HCT116 (cell line): ENCODE data around the gene MAN1A1. TPM values are rescaled to one million over a fixed set of nuclear protein-coding genes. Genes with fewer than 3 reads are reported as not detected.
A peak's percentile ranks its signal among the peaks of the same experiment; 100 is the strongest.

Experiments used
- ATAC-seq: fragments of 200-7000 bp; cut with Tn5 transposase; 2 replicates; pipeline ENCODE4 v1.9.1; 2020; ENCODE audit warnings: mild to moderate bottlenecking, moderate library complexity
- BruUV-seq: library from RNA; stranded (reverse); fragments of 400-500 nt; replicated peaks from 2 replicates; lab custom pipeline; 2021; lab: Mats Ljungman, UMichigan
- CTCF ChIA-PET: fragments of 300-600 bp; sonication (Branson Sonifier 250); formaldehyde crosslinking; loops from one replicate; lab custom pipeline; 2021; ENCODE audit warnings: antibody characterized with exemption; lab: Charles Lee
- POLR2A ChIA-PET: fragments of 300-600, 350-600 bp; sonication (Branson Sonifier 250); formaldehyde crosslinking; loops from one replicate; lab custom pipeline; 2021; ENCODE audit warnings: antibody characterized with exemption; lab: Charles Lee
- RAD21 ChIA-PET, 2 experiments: fragments of 300-600 bp; sonication (Branson Sonifier 250); formaldehyde crosslinking; loops; one replicate each; lab custom pipeline; 2023; ENCODE audit warnings: low total read pairs in 2 of 2; ENCODE audit not compliant: uncharacterized antibody in 2 of 2, unreplicated experiment in 2 of 2, low non-redundant PET in 1 of 2; lab: Charles Lee
- DNase-seq: peaks from one replicate; pipeline ENCODE4 v3.0.0-alpha.2; 2010; ENCODE audit warnings: low read depth, low spot score
- H2AFZ ChIP-seq: fragments of 200-600 bp; shearing (Covaris generic), sonication (generic); 2 replicates; pipeline ENCODE4 v1.6.1; 2017; ENCODE audit warnings: low read depth, mixed run types, mixed read lengths, antibody characterized with exemption, low read length; ENCODE audit not compliant: poor library complexity, severe bottlenecking
- H3K27ac ChIP-seq: 2 replicates; pipeline ENCODE4 v1.5.1; 2012; ENCODE audit warnings: low read depth, low read length
- H3K27me3 ChIP-seq: fragments of 200-600 bp; sonication (generic); 2 replicates; pipeline ENCODE4 v1.6.1; 2016; ENCODE audit warnings: mixed run types, low read length, mixed read lengths; ENCODE audit not compliant: insufficient read depth
- H3K36me3 ChIP-seq, 2 experiments: fragments of 200-500 bp in 1 of 2; fragments of 200-600 bp in 1 of 2; sonication (Bioruptor generic) in 1 of 2; sonication (generic) in 1 of 2; 2 replicates each; pipeline versions ENCODE4 v1.5.1 to v1.6.1; 2014 to 2016; ENCODE audit warnings: low read length in 2 of 2, inconsistent platforms in 1 of 2, mixed read lengths in 1 of 2, mixed run types in 1 of 2; ENCODE audit not compliant: insufficient read depth in 2 of 2, control insufficient read depth in 1 of 2
- H3K4me1 ChIP-seq, 2 experiments: fragments of 200-600 bp in 1 of 2; sonication (generic) in 1 of 2; 2 replicates each; pipeline versions ENCODE4 v1.5.1 to v1.6.1; 2012 to 2017; ENCODE audit warnings: low read length in 2 of 2, inconsistent platforms in 1 of 2, mild to moderate bottlenecking in 1 of 2, mixed read lengths in 1 of 2, mixed run types in 1 of 2, moderate library complexity in 1 of 2; ENCODE audit not compliant: insufficient read depth in 2 of 2, control insufficient read depth in 1 of 2
- H3K4me2 ChIP-seq: fragments of 200-600 bp; sonication (generic); 2 replicates; pipeline ENCODE4 v1.6.1; 2017; ENCODE audit warnings: mixed run types, low read length, mixed read lengths
- H3K4me3 ChIP-seq, 2 experiments: fragments of 200-600 bp in 1 of 2; sonication (generic) in 1 of 2; replicated peaks in 1 of 2; 2 replicates each; pipeline ENCODE4 v1.5.1; 2011 to 2016; ENCODE audit warnings: low read length in 2 of 2, control low read depth in 1 of 2, low read depth in 1 of 2, mild to moderate bottlenecking in 1 of 2, mixed read lengths in 1 of 2, mixed run types in 1 of 2
- H3K79me2 ChIP-seq: fragments of 200-600 bp; sonication (generic); 2 replicates; pipeline ENCODE4 v1.6.1; 2017; ENCODE audit warnings: mild to moderate bottlenecking, mixed run types, low read length, moderate library complexity, mixed read lengths; ENCODE audit not compliant: insufficient read depth
- H3K9ac ChIP-seq: fragments of 200-600 bp; sonication (generic); 2 replicates; pipeline ENCODE4 v1.6.1; 2016; ENCODE audit warnings: low read length, mixed read lengths
- H3K9me2 ChIP-seq: fragments of 200-600 bp; sonication (generic), shearing (Covaris generic); 2 replicates; pipeline ENCODE4 v1.6.1; 2017; ENCODE audit warnings: mixed run types, mild to moderate bottlenecking, moderate library complexity; ENCODE audit not compliant: insufficient read depth
- H3K9me3 ChIP-seq, 2 experiments: fragments of 200-500 bp in 1 of 2; fragments of 200-600 bp in 1 of 2; sonication (Bioruptor generic) in 1 of 2; sonication (generic) in 1 of 2; 2 replicates each; pipeline ENCODE4 v1.6.1; 2014 to 2017; ENCODE audit warnings: low read length in 2 of 2, mixed read lengths in 2 of 2, inconsistent platforms in 1 of 2, low read depth in 1 of 2, mild to moderate bottlenecking in 1 of 2, mixed run types in 1 of 2, moderate library complexity in 1 of 2; ENCODE audit not compliant: control insufficient read depth in 1 of 2, insufficient read depth in 1 of 2
- H4K20me1 ChIP-seq: fragments of 200-600 bp; sonication (generic), shearing (Covaris generic); 2 replicates; pipeline ENCODE4 v1.6.1; 2017; ENCODE audit warnings: mixed run types, mild to moderate bottlenecking, moderate library complexity; ENCODE audit not compliant: insufficient read depth
- ATF3 ChIP-seq: IDR thresholded peaks from 2 replicates; pipeline ENCODE4 v1.6.1; 2012
- CEBPB ChIP-seq: IDR thresholded peaks from 2 replicates; pipeline ENCODE4 v1.6.1; 2012; ENCODE audit warnings: low read depth
- CTCF ChIP-seq, 3 experiments: fragments of 200-600 bp in 1 of 3; sonication (generic) in 1 of 3; IDR thresholded peaks in 2 of 3; conservative IDR thresholded peaks in 1 of 3; 2 replicates each; pipeline ENCODE4 v1.5.1; 2012 to 2017; ENCODE audit warnings: low read depth in 2 of 3, low read length in 2 of 3, antibody characterized with exemption in 1 of 3, borderline replicate concordance in 1 of 3, control low read depth in 1 of 3, mild to moderate bottlenecking in 1 of 3, mixed read lengths in 1 of 3, mixed run types in 1 of 3, moderate library complexity in 1 of 3; ENCODE audit not compliant: insufficient read depth in 1 of 3
- EGR1 ChIP-seq: IDR thresholded peaks from 2 replicates; pipeline ENCODE4 v1.6.1; 2012; ENCODE audit warnings: low read depth
- ELF1 ChIP-seq: IDR thresholded peaks from 2 replicates; pipeline ENCODE4 v1.6.1; 2012; ENCODE audit warnings: low read depth, borderline replicate concordance
- EZH2phosphoT487 ChIP-seq: fragments of 200-600 bp; IDR thresholded peaks from 2 replicates; pipeline ENCODE4 v1.6.1; 2018; ENCODE audit warnings: antibody characterized with exemption, borderline replicate concordance
- POLR2AphosphoS5 ChIP-seq: IDR thresholded peaks from 2 replicates; pipeline ENCODE4 v1.6.1; 2011; ENCODE audit warnings: mild to moderate bottlenecking, low read depth, low read length, moderate library complexity
- SIN3A ChIP-seq: IDR thresholded peaks from 2 replicates; pipeline ENCODE4 v1.6.1; 2012; ENCODE audit warnings: low read depth
- SP1 ChIP-seq: IDR thresholded peaks from 2 replicates; pipeline ENCODE4 v1.6.1; 2012; ENCODE audit warnings: low read depth
- SRF ChIP-seq: IDR thresholded peaks from 2 replicates; pipeline ENCODE4 v1.6.1; 2012; ENCODE audit warnings: low read depth
- YY1 ChIP-seq: IDR thresholded peaks from 2 replicates; pipeline ENCODE4 v1.6.1; 2011; ENCODE audit warnings: low read length, low read depth, moderate library complexity, mild to moderate bottlenecking; ENCODE audit not compliant: insufficient replicate concordance; ENCODE audit errors: extremely low read depth
- ZBTB33 ChIP-seq: IDR thresholded peaks from 2 replicates; pipeline ENCODE4 v1.6.1; 2011; ENCODE audit warnings: mild to moderate bottlenecking, low read length, moderate library complexity; ENCODE audit not compliant: insufficient replicate concordance; ENCODE audit errors: extremely low read depth
- ZFX ChIP-seq: fragments of 450-650 bp; IDR thresholded peaks from 2 replicates; pipeline ENCODE4 v1.6.1; 2017
- ZNF274 ChIP-seq: fragments of 200-500 bp; sonication (Bioruptor generic); IDR thresholded peaks from 2 replicates; pipeline ENCODE4 v1.6.1; 2014; ENCODE audit warnings: mild to moderate bottlenecking, low read depth, low read length, inconsistent platforms
- intact Hi-C: fragments of 100-400 bp; cut with micrococcal nuclease; formaldehyde crosslinking; loops from 2 replicates; pipeline ENCODE4 v1.10.0; 2022
- total RNA-seq: library from RNA; stranded (reverse); gene quantifications from one replicate; pipeline ENCODE4 v1.2.1, GENCODE V29; 2021; ENCODE audit not compliant: unreplicated experiment

Gene MAN1A1
- total RNA-seq, 1 experiment from 2014 or later = 46.0 TPM

GRCh38 chr6:119174879-119175817, 174.4 kb downstream of the MAN1A1 start:
- intact Hi-C loops = no loop called here
- Histone ChIP-seq H3K79me2 (no peaks in the 10 kb centered on the region), H3K4me1 (peaks cover 26 to 62% of the 10 kb centered on the region in 2 experiments), H3K4me2 (no peak overlapping the region), H3K9me3 (no peaks in the 10 kb centered on the region), H4K20me1 (no peaks in the 10 kb centered on the region), H2AFZ (no peak overlapping the region), H3K4me3 (no peak overlapping the region), H3K27me3 (no peaks in the 10 kb centered on the region), H3K27ac (peak overlapping the region; percentile 11; the same call in 1 of the 2 replicates), H3K36me3 (peaks cover 0 to 6% of the 10 kb centered on the region in 2 experiments; a peak in 1 of 4 replicates), H3K9me2 (no peaks in the 10 kb centered on the region), H3K9ac (no peak overlapping the region)
- ChIA-PET POLR2A (no interaction called here), CTCF (no interaction called here), RAD21 (no interaction called here)
- TF ChIP-seq ZNF274 (no peak), EGR1 (no peak)
- ATAC-seq = no peak
- no peak for DNase-seq
- BruUV-seq = no TSS peak

GRCh38 chr6:119174085-119174445, 175.5 kb downstream of the MAN1A1 start:
- intact Hi-C loops = no loop called here
- TF ChIP-seq SRF (no peak), ELF1 (no peak), CEBPB (no peak), ZNF274 (no peak), CTCF (IDR thresholded peaks at IDR 0.05 in 2 of 3, conservative IDR thresholded peaks at IDR 0.05 in 1 of 3; ENCODE audit: borderline replicate concordance in 1 of 3, insufficient read depth in 1 of 3, low read depth in 2 of 3, low read length in 2 of 3) (no peak), YY1 (no peak), SP1 (no peak), ATF3 (no peak), ZFX (no peak), POLR2AphosphoS5 (no peak), ZBTB33 (no peak), EZH2phosphoT487 (no peak), SIN3A (no peak)
- H3K9me3 ChIP-seq = no peaks in the 10 kb centered on the region
- H3K27ac ChIP-seq = peak overlapping the region; percentile 91
- peaks cover 29 to 65% of the 10 kb centered on the region in 2 experiments for H3K4me1 ChIP-seq
- no peak for DNase-seq
- no peak overlapping the region for H3K4me2 ChIP-seq
- H3K27me3 ChIP-seq = no peaks in the 10 kb centered on the region
- H3K4me3 ChIP-seq = no peak overlapping the region
- RAD21 ChIA-PET = no interaction called here
- no peaks in the 10 kb centered on the region for H3K9me2 ChIP-seq
- CTCF ChIA-PET = no interaction called here
- H3K79me2 ChIP-seq = no peaks in the 10 kb centered on the region
- TSS peak; percentile 6 for BruUV-seq
- POLR2A ChIA-PET = no interaction called here
- no peak overlapping the region for H3K9ac ChIP-seq
- peaks cover 0 to 6% of the 10 kb centered on the region in 2 experiments; a peak in 1 of 4 replicates for H3K36me3 ChIP-seq
- H4K20me1 ChIP-seq = no peaks in the 10 kb centered on the region
- H2AFZ ChIP-seq = no peak overlapping the region
- ATAC-seq = no peak
